HG03097 (cell line): ENCODE data around the gene PROM1.

Experiments
- ATAC-seq: cut with Tn5 transposase; IDR thresholded peaks from one replicate; pipeline ENCODE4 v1.9.1; 2021; ENCODE audit not compliant: unreplicated experiment, low FRiP score

Gene PROM1

DNA sequence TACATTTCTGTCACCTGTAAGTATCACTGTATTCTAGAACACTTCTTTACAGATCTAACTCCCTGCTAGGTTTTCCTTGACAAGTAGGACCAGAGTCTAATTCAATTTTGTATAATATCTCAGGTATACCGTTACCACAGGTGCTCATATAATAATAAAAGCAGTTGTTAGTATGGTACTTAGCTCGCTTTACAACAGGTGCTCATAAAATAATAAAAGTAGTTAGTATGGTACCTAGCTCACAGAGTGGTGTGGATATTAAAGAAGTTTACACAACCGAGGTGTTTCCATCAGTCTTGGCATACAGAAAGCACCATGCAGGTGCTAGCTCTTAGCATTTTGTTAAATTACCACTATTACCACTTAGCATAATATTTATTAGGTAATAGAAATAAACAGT lies 88.0 kb downstream of the PROM1 start:
- no peak for ATAC-seq

DNA sequence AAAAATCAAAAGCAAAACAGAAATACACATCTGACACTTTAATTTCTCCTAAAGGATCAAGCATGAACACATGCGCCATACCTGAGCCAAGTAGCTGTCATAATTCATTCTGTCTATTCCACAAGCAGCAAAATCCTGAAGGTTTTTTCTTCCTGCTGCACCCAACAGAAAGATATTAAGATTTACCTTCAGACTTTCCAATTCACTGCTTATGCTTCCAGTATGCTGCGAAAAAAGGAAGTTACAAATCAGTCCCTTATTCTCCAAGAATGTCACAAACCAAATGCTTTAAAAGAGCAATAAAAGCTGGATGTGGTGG lies 91.7 kb downstream of the PROM1 start:
- ATAC-seq, result no peak

DNA sequence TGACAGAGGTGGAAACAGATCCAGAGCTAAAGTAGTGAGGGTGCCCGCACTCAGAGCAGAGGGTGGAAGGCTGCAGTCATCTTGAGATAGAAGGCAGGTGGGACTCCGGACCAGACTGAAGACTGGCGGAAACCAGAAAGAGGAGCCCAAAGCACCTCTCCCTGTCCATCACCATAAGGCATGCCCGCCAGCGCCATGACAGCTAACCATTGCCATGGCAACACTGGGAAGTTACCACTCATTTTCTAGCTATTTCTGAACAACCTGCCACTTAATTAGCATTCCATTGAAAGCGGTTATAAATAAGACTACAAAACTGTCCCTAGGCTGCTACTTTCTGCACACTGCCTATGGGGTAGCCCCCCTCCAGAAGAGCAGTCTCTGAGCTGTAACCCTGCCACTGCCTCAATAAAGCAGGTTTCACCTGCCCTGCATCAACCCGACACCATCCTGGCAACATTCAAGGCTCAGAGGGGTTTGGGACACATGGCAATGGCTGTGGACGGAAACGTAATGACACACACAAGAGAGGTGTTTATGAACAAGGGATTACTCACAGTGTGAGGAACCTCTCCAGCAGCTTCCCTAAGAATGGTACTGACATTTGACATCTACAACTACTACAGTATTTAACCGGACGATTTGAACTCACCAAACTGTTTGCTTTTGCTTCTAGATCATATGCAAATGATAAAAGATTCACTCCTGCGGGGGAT lies 93.1 kb downstream of the PROM1 start:
- ATAC-seq, result no peak

DNA sequence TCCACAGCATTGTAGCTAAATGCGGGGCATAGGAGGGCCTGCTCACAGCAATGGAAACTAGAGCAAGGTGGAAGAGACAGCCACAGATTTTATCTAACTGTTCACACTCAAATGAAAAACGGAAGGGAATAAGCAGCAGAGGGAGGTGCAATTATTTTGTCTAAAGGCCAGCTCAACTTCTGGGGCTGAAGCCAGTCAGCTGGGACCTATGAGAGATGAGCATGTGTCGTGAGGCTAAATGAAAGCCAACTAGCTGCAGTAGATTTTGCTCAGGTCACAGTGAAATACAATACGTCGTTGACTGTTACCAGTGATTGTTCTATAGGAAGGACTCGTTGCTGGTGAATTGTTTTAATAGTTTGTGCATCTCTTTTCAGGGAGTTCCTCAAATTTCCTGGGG lies 94.4 kb downstream of the PROM1 start:
- no peak for ATAC-seq

DNA sequence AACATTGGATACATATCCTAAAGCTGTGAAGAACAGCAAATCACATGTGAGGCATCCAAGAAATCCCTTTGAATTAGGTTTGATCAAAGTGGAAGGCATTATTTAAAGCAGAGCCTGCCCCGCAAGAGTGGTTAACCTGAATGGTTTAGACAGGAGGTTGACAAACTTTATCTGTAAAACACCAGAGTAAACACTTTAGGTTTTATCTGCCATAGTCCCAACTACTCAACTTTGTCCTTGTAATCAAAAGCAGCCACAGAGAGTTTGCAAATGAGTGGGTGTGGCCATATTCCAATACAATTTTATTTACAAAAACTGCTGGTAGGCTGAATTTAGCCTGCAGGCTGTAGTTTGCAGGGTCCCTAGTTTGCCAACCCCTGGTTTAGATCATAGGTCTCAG lies 95.6 kb downstream of the PROM1 start:
- ATAC-seq, result no peak

DNA sequence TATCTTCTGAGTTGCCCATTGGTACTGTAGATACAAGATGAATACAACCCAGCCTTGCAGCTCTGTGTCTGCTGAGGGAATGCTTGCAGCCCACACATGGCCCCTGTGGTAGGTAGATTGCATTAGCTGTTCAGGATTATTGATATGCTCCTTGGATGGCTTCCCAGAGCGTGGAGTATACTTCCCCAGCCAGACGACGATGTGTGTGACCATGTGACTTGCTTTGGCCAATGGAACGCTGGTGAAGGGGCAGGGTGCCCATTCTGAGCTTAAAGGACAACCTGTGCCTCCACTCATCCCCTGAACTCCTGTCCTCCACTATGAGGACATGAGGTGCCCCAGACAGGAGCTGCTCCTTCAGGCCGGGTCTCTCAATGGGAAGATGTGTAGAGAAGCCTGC lies 96.9 kb downstream of the PROM1 start:
- no peak for ATAC-seq

DNA sequence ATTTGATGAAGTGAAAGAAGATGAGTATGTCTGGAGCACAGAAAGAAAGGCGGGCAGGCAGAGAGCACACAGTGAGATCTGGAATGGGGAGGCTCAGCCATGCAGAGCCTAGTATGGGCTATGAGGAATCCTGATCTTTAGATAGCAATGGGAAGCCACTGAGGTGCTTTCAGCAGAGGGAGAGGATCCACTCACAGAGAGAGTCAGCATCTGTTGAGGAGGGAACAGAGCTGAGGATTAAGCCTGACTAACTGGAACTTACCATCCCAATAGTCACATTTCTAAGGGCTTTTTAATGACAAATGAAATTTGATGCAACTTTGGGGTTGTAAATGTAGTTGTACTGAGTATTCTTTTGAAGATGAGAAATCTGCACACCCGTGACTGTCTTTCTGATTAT lies 100.2 kb downstream of the PROM1 start:
- no peak for ATAC-seq

DNA sequence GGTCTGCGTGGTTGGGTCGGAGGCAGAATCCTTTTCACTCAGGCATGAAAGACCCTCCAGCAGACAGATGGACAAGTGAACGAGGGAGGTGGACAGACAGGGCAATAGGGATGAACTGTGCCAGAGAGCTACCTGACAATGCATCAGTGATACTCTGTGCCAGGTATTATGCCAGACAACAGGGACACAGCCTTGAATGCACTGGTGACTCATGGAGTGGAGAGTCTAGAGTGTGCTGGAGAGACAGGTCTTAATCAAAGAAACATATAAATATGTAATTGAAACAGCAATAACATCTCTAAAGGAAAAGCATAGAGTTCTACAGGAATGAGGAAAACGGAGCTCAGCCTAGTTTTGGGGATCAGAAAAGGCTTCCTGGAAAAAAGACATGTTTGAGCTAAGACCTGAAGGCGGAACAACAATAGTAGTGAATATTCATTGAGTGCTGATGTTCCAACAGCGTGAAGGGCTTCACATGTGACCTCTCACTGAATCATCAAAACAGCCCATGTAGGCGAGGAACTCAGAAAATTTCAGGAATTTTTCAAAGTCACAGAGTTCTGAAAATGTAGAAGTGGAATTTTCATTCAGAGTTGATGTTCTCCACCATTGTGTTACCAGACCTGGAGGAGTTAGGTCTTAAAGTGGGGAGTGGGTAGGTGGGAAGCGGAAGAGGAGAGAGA lies 100.8 kb downstream of the PROM1 start:
- ATAC-seq, result no peak

DNA sequence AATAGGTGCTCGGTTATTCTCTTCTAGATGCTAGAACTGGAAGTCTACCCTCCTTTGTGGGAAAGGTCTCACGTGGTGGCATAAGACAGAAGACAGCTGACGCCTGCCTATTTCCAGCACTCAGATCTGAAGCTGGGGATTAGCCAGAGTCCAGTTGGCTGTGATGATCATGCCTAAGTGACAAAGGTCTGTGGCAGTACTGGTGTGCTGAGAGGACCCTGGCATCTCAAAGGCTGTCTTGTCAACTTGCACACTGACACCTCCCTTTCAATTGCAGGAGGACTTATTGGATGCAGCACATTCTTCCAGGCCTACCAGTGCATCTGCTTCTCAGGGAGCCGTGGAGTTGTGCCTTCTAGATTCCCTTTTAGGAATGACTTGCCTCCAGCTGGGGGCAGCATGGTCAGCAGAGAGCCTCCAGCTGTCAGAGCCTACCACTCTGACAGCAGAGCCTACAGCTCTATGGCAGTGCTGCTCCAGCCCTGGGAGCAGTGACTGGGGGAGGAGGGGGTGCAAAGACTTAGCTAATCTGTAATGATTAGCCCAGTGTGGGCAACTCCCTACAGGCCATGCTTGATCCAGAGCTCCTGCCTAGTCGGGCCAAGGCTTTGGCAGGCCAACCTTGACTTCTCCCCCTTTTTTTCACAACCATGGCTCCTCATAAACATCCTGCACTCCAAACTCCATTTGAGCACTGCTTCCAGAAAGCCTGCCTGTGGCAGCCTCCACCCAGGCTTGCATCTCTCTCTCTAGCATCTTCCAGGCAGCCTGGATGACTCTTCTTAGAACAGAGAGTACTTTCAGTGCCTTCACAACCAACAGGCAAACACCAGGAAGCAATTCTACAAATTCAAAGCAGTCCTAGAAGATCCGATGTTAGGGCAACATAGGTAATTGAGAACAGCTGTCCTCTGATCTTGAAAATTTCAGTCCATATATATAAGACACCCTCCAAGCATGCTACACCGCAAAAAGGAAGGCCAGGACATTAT lies 107.1 kb downstream of the PROM1 start:
- ATAC-seq, result no peak

DNA sequence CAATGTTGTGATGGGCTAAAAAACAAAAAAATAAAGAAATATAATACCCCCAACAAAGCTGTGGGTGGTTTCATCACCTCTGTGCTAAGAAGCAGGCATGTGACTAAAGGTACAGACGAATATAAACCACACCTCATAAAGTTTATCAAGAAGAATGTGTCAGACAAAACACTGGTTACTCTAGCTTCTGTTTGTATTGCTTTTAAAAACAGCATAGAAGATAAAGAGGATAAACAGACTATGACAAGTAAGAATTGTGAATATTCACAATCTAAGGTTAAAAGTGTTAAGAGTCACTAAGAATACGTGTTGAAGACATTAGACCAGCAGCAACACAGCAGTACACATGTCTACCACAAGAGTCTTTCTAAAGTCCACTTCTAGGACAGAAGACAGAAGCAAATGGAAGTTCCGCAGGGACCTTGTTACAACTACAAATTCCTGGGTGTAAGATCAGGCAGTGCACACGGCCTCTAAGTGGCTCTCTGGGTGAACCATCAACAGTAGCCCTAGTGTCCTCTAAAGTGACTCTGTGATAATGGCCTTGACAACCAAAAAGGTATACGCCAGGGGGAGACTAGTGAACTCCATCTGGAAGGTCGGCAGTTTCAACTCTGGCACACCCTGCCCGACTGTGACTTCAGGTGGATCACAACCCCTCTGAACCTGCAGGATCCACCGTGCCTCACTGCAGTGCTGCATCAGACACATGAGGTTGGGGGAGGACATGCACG lies 112.6 kb downstream of the PROM1 start:
- no peak for ATAC-seq

DNA sequence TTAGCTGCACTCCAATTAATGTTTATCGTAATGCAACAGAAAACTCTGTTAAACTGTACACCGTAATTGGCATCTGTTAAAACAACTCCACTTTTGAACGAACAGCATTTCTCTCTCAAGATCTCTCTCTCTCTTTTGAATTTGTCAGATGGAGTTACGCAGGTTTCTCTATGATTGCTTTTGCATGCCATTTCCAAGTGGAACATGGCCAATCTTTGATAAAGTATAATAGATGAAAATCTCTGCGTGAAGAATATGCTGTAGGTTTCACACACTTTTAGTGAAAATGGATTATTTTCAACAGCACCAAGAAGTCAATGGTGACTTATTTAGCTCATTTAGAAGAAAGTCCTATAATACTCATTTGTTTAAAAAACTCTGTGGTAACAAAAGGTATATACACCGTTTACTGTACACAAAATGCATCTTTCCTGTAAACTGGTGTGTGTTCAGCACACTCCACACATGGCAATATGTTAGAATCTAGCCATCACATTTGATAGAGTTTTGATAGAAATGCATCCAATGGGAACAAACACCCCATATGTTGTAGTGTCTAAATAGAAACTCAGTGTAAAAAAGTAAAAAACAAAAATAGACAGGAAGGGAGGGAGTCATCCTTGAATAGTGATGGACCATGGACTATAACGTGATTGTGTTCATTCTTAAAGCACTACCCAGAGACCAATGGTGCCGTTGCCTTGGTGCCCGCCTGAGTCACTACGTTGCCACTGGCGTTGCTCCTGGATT lies 115.1 kb downstream of the PROM1 start:
- no peak for ATAC-seq

DNA sequence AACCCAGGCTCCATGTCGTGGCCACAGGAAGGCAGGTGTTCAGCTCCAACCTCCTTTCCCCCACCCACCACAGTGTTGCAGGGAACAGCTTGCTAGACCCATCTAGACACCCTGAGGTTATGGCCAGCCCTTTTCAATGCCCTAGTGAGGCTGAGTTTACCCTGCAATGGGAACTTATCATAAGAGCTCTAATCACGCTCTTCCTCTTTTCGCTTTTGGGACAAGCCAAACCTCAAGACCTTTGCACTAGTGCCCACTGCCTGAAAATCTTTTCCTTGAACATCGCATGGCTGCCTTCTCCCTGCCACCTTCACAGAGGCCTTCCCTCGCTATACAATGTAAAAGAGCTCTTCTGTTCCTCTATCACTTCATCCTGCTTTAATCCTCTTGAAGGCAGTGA lies 118.5 kb downstream of the PROM1 start:
- no peak for ATAC-seq

DNA sequence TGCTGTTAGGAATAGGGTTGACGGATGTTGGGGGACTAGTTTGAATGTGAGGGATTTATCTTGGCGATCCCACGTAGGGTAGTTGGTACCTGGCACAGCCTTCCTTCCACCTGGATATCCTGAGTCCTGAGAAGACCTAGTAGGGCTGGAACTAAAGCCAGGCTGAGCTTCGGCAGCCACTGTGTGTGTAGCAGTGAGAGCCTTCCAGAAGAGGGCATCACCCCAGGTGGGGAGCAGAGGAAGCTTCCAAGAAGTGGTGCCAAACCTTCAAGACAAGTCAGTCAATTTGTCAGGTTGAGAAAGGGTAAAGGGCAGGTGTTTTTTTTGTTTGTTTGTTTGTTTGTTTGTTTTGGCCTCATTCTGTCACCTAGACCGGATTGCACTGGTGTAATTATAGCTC lies 119.7 kb downstream of the PROM1 start:
- ATAC-seq, result no peak

DNA sequence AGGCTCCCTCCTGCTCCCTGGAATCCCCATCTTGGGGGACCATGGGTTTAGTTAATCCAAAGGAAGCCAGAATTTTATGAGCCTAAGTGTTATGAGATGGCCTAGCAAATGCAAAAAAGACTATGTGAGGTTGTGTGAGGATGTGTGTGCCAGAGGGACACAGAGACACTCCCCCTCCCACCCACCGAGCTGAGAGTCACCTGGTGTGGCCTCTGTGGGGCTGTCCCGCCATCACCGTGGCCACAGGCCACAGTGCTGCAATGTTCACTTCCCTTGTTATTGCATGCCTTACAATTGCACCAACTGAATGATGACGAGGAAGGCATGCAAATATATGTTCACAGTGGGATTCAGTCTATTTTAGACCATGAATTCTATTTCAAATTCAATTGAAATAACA lies 120.2 kb downstream of the PROM1 start:
- no peak for ATAC-seq

DNA sequence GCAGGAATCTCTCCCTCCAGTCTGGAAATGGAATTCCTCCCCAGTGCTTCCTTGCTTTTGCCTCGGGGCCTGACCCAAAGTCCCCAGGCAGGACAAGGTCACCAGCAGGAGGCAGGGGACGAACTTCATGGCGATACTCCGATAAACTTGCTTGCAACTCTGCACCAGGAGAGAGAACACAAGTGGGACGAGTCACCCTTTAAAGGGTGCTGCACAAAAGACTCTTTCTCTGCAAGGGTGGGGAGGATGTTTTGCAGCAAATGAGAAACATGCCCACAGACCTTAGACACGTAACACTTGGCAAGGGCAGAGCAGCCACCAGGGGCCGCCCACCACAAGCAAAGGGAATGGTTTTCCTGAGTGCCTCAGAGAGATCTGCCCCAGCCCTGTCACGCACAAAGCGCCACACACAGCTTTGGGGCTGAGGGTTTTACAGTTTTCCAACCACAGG lies 120.8 kb downstream of the PROM1 start, which contains the start of gene FGFBP2:
TSS of gene FGFBP2 (minus strand) at position 175 of the 451 bp plus-strand sequence. CDS start at position 129, 46 bp downstream.
- no peak for ATAC-seq

DNA sequence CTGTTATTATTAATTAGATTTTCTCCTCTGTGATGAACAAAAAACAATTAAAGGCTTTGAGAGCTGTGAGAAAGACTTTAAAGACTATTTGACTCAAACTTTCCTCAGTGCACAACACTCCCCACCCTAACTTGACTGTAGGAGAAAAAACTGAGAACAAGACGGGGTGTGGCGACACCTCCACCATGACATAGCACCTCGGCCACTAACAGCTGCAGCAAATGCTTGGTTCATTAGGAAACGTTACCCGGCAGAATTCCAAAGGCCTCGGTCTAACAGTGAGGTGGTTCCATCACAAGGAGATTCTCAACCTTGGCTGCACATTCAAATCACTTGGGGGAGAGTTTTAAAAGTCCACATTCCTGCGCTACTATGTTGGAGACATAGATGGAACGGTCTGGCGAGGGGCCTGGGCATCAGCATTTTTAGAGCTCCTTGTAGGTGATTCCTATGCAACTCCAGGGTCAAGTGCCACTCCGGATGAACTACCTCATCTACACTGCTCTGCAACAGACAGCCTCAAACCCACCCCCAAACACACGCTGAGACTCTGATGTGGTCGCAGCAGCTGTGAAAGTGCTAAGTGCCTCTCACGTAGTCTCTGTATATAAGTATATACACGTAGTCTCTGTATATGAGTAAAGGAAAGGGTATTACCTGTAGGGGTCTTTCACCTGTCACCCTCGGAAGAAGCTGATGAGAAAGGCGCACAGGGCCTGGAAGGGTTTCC lies 121.9 kb downstream of the PROM1 start:
- ATAC-seq, result no peak

DNA sequence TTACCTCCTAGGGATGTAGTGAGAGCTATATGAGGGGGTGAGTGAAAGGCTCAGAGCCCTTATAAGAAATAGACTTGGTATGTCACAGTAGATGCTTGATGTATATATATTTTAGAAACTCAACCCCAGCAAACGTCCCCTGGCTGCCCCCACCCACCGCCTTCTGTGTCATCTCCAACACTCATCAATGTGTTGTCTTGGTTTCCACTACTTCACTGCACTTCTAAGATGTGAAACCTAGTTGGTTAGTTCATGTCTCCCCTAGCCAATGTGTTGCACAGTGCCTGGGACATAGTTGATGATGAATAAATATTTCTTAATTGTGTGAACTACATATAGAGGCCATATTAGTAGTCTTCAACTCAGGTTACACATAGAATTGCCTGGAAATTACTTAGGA lies 125.3 kb downstream of the PROM1 start:
- no peak for ATAC-seq

DNA sequence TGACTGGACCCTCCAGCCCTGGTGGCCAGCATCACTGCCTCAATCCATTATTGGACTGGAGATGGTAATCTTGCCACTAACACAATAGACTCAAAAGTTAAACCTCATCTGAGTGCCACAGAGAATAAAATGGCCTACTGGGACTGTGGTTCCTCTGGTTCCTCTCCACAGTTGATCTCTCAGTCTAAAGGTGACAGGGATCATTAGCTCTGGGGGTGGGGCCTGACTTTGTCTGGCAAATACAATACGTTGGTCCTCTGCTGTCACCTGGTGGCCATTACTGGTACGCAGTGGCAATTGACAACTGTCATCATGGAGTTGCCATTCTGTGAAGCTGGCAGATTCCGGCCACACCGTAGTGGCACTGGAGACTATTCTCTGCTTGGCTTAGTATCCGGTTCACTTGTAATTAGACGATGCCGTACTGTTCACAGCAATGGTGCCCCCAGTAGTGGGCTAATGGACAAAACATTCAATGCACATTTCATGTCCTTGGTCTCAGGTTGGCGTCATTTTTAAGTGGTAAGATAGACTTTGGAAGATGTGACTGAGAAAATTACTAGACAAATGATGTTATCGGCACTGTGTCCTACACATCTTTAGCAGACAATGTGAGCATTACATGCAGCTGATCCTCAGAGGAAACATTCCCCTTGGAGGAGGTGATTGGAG lies 127.5 kb downstream of the PROM1 start:
- ATAC-seq, result peak; percentile 91

DNA sequence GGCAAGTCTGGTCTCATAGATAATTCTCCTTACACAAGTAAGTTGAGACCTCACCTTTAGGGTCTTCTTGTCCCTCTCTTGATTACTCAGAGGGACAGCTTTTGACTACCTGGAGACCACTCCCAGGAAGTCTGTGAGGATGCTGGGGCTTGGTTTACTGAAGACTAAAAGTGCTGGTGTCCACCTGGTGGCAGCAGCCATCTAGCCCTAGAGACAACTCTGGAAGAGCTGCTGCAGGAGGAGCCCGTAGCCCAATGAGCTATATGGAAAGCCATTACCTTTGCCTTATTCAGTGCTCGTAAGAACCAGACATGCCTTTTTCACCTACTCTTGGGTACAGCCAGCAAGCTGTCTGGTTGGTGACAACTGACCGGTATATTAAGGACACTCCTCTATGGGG lies 128.2 kb downstream of the PROM1 start:
- no peak for ATAC-seq
